Measurements from ENCODE around the gene SLC10A3.

Gene SLC10A3

DNA sequence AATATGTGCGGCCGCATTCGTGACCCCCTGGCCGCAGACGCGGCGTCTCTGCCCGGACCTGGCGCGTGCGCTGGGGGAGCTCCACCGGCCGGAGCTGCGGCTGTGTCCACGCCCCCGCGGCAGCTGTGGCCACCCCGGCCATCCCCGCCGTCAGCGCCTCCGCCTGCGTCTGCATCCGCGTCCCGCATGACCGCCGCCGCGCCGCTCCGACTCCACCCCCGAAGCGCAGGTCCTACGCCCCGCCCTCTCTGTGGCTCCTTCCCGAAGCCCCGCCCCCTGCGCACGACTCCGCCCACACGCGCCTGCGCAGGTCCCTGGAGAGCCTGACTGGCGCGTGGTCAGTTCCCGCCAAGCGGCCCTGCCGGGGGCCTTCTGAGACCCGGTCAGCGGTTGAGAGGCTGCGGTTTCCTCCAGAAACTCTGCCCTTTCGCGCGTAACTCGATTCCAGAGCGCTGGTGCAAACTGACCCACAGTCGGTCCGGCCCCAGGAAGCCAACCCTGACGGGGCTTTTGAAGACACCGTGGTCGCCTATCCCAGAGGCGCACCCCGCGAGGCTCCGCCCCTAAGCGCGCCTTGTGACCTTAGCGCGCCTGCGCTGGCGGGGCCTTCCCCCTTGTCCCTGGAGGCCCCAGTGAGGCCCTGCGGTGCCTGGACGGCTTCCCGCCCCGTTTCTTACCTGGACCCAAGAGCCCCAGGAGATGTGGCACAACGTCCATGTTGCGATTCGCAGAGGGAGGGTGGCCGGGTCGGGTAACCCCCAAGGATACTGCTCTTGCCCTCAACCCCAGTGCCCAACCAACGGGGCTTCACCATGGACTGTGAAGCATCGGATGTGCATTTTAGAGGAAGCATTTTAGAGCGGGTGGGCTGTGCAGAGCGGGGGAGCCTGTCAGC, 11.5 kb downstream of the SLC10A3 start, which contains the start of gene LAGE3:
LAGE3 (minus strand) TSS at position 554 of the 895 bp plus-strand sequence; CDS start at position 188, 366 bp downstream.
- DNase-seq (ENCODE audit: low spot score): peak; percentile 86
- ChIA-PET CTCF (no interaction called here), POLR2A (ENCODE audit: low non-redundant PET) (no interaction called here)
- peak within 1 kb of the TSS; percentile 87 for H3K27ac ChIP-seq
- TF ChIP-seq, protein P1, sequence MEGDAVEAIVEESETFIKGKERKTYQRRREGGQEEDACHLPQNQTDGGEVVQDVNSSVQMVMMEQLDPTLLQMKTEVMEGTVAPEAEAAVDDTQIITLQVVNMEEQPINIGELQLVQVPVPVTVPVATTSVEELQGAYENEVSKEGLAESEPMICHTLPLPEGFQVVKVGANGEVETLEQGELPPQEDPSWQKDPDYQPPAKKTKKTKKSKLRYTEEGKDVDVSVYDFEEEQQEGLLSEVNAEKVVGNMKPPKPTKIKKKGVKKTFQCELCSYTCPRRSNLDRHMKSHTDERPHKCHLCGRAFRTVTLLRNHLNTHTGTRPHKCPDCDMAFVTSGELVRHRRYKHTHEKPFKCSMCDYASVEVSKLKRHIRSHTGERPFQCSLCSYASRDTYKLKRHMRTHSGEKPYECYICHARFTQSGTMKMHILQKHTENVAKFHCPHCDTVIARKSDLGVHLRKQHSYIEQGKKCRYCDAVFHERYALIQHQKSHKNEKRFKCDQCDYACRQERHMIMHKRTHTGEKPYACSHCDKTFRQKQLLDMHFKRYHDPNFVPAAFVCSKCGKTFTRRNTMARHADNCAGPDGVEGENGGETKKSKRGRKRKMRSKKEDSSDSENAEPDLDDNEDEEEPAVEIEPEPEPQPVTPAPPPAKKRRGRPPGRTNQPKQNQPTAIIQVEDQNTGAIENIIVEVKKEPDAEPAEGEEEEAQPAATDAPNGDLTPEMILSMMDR (conservative IDR thresholded peaks at IDR 0.05; ENCODE audit: low read depth): no peak

DNA sequence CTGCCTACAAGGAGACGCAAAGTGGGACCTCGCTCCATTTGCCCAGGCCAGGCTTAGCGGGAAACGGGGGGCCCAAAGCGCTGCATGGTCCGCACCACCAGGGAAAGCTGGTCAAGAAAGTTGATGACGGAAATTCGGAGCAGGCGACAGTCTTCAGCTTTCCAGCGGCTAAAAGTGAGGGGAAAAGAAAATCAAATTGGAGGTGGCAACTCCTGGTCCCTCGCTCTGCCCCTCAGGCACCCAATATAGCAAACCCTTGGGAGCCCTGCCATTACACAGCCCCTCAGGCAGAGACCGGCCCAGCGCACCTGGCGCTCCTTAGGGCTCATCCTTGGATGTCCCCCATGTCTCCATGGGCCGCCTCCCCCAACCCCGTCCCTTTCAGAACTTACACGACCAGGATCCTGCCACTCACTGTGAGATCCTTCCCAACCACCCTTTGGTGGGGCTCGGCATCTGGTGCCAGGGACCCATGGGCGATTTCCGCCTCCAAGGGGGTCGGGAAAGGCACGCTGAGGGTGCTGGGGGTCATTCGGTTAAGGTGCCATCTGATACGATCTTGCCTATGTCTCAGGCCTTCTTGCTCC, 12.4 kb downstream of the SLC10A3 start:
- TF ChIP-seq, protein P1 (conservative IDR thresholded peaks at IDR 0.05; ENCODE audit: low read depth): no peak
- CTCF ChIA-PET: no interaction called here
- no peak for DNase-seq (ENCODE audit: low spot score)
- POLR2A ChIA-PET (ENCODE audit: low non-redundant PET): interaction anchor here (0.6 kb wide), 1 partner anchor 20 kb away, joined by 3 read pairs; the partner anchor contains the start of gene PLXNA3
- H3K27ac ChIP-seq: peak overlapping the region; percentile 87

GRCh38 chrX:154476821-154477220, 13.6 kb downstream of the SLC10A3 start:
- CTCF ChIA-PET: no interaction called here
- POLR2A ChIA-PET (ENCODE audit: low non-redundant PET): interaction anchor here (0.7 kb wide), 1 partner anchor 53 kb away, joined by 3 read pairs; no protein-coding TSS in a partner anchor

DNA sequence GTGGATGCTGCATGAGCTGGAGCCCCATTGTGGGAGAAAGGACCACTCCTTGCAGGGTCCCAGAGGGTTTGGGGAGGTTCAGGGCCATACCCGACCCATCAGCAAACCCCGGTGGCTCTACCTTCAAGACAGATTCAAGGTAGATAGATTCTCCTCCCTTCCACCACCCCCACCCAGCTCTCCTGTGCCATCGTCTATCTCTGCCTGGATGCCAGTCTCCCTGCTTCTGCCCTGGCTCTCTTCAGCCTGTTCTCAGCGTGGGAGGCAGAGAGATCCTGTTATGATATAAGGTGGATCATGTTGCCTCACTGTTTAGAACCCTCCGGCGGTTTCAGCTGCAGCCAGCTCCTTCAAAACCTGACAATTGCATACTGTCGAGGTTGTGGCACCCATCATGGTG, 16.7 kb downstream of the SLC10A3 start:
- H3K27ac ChIP-seq: peak overlapping the region; percentile 24
- CTCF ChIA-PET: no interaction called here
- POLR2A ChIA-PET (ENCODE audit: low non-redundant PET): no interaction called here
- DNase-seq (ENCODE audit: low spot score): no peak
- TF ChIP-seq, protein P1 (conservative IDR thresholded peaks at IDR 0.05; ENCODE audit: low read depth): no peak

More at GRCh38 chrX:154476821-154477220, 13.6 kb downstream of the SLC10A3 start:
- peak overlapping the region; percentile 34; the same call in 1 of the 2 replicates for H3K27ac ChIP-seq
- no peak for DNase-seq (ENCODE audit: low spot score)
- TF ChIP-seq, protein P1 (conservative IDR thresholded peaks at IDR 0.05; ENCODE audit: low read depth): no peak

- DNase-seq (ENCODE audit: low spot score): no peak
- ChIA-PET POLR2A (ENCODE audit: low non-redundant PET) (no interaction called here), CTCF (no interaction called here)
- TF ChIP-seq, protein P1 (conservative IDR thresholded peaks at IDR 0.05; ENCODE audit: low read depth): no peak
- H3K27ac ChIP-seq: peak overlapping the region; percentile 24
Observed at GRCh38 chrX:154472685-154473632, 17.5 kb downstream of the SLC10A3 start.
